T-helper 2 cell treated with Interferon-gamma antibody and Interleukin-4, amounts not matched to agents 5 μg/mL and 100 μg/mL, for 36 hours (primary cell): ENCODE measurements around the gene DMKN.
"Not testable (repeated sequence)": the region's sequence is repeated elsewhere in the genome, so short reads cannot be mapped to it uniquely, and the experiment has no call there.

Source experiments
- DNase-seq: peaks from one replicate; pipeline ENCODE4 v3.0.0; 2021; ENCODE audit warnings: low spot score
- H3K27ac Mint-ChIP-seq: one replicate; pipeline ENCODE4 v1.8.0; 2021; ENCODE audit warnings: mild to moderate bottlenecking, mixed read lengths
- H3K27me3 Mint-ChIP-seq: one replicate; pipeline ENCODE4 v1.8.0; 2021; ENCODE audit warnings: low read depth, mixed read lengths
- H3K36me3 Mint-ChIP-seq: one replicate; pipeline ENCODE4 v1.8.0; 2021; ENCODE audit warnings: low read depth, mixed read lengths
- H3K4me1 Mint-ChIP-seq: one replicate; pipeline ENCODE4 v1.8.0; 2021; ENCODE audit warnings: low read depth, mixed read lengths
- H3K4me3 Mint-ChIP-seq: one replicate; pipeline ENCODE4 v1.8.0; 2022; ENCODE audit warnings: mild to moderate bottlenecking, moderate library complexity, mixed read lengths
- H3K9me3 Mint-ChIP-seq: one replicate; pipeline ENCODE4 v1.8.0; 2021; ENCODE audit warnings: mixed read lengths

DMKN gene

DNA sequence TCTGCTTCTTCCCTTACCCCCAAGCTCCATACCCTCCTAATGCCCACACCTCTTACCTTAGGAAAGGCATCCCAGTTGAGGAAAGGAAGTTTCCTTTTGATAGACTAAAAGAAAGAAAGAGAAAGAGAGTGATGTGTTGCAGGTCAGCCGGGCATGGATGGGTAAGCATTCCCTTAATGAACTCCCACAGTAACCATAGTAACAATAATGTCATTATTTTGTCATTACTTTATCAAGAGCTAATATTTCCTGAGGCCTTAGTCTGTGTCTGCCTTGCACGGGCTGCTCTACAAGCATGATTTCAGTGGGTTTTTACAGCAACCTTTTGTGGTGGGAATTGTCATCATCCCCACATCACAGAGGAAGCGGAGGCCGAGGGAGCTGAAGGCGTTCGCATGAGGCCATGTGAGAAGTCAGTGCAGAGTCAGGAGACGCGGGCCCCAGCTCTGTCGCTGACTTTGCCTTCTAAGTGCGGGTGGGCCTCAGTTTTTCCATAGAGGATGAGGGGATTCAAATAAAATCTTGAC, 25.7 kb downstream of the DMKN start:
- DNase-seq = no peak
- no peak overlapping the region for H3K27ac Mint-ChIP-seq
- peaks cover 2% of the 10 kb centered on the region for H3K4me1 Mint-ChIP-seq
- no peak overlapping the region for H3K4me3 Mint-ChIP-seq
- H3K36me3 Mint-ChIP-seq = no peaks in the 10 kb centered on the region
- peaks cover 18% of the 10 kb centered on the region for H3K27me3 Mint-ChIP-seq
- no peaks in the 10 kb centered on the region for H3K9me3 Mint-ChIP-seq

DNA sequence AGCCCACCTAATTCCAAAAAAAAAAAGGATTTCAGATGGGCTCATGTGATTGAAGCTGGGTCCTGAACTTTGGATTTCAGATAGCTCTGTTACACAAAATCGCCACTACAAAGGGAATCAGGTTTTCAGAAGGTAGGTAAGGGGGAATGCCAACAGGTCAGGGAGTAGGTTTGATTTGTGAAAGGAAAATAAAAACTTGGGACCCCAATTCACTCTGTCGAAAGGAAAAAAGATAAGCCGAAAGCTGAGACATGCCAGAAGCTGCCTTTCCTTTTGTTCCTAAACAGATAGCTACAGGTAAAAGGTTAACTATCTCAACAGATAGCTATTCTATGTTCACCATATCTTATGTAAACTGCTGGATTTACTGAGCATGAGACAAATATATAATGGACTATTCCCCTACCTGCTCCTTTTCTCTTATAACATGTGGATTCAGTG, 27.2 kb downstream of the DMKN start:
- H3K27ac Mint-ChIP-seq = no peak overlapping the region
- no peak overlapping the region for H3K4me3 Mint-ChIP-seq
- H3K9me3 Mint-ChIP-seq = no peaks in the 10 kb centered on the region
- H3K27me3 Mint-ChIP-seq = peaks cover 8% of the 10 kb centered on the region
- peaks cover 2% of the 10 kb centered on the region for H3K4me1 Mint-ChIP-seq
- no peak for DNase-seq
- no peaks in the 10 kb centered on the region for H3K36me3 Mint-ChIP-seq

- DNase-seq = no peak
- H3K27ac Mint-ChIP-seq = no peak overlapping the region
- peaks cover 10% of the 10 kb centered on the region for H3K27me3 Mint-ChIP-seq
- H3K4me1 Mint-ChIP-seq = peaks cover 2% of the 10 kb centered on the region
- no peaks in the 10 kb centered on the region for H3K9me3 Mint-ChIP-seq
- no peak overlapping the region for H3K4me3 Mint-ChIP-seq
- H3K36me3 Mint-ChIP-seq = no peaks in the 10 kb centered on the region
These were observed 29.0 kb downstream of the DMKN start for GRCh38 chr19:35484252-35485036.

DNA sequence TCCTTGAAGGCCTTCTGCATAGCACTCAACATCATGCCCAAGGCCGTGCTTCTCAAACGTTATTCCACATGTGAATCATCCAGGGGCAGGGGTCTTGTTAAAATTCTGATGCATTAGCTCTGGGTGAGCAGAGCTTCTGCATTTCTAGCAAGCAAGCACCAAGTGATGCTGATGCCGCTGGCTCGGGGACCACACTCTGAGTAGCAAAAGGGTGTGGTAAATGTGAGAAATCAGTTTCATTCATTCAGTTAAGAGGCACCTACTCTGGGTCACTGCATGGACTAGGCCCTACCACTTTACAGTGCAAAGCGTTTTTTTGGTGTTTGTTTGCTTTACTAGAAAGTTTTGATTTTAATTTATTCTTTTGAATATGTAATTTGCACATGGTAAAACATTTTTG, 30.4 kb downstream of the DMKN start:
- Mint-ChIP-seq H3K4me3 (no peak overlapping the region), H3K27me3 (peaks cover 10% of the 10 kb centered on the region)

GRCh38 chr19:35478794-35479677, 34.4 kb downstream of the DMKN start:
- no peaks in the 10 kb centered on the region for H3K36me3 Mint-ChIP-seq
- DNase-seq = no peak
- no peak overlapping the region for H3K4me3 Mint-ChIP-seq
- H3K4me1 Mint-ChIP-seq = no peaks in the 10 kb centered on the region
- no peaks in the 10 kb centered on the region for H3K9me3 Mint-ChIP-seq
- no peak overlapping the region for H3K27ac Mint-ChIP-seq
- H3K27me3 Mint-ChIP-seq = peaks cover 11% of the 10 kb centered on the region

More for the DNA sequence above, 30.4 kb downstream of the DMKN start:
- Mint-ChIP-seq H3K27ac (no peak overlapping the region), H3K36me3 (no peaks in the 10 kb centered on the region), H3K9me3 (no peaks in the 10 kb centered on the region), H3K4me1 (peaks cover 2% of the 10 kb centered on the region)
- no peak for DNase-seq

DNA sequence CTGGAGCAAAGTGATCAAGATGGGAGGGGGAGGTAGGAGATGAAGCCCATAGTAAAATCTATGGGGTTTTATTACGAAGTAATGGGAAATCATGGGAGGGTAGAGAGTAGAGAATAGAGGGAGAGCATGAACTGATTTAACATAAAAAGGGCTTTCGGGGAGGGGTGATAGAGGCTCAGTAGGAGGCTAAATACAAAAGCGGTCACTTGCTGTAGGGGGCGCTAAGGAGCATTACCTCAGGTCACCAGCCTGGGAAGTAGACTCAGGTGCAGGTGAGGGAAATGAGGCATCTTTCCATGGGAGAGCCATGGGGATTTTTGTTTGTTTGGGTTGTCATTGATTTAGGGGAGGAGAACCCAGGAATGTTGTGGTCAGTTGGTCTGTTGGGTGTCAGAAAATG, 37.3 kb downstream of the DMKN start:
- no peak for DNase-seq
- H3K4me1 Mint-ChIP-seq = no peaks in the 10 kb centered on the region
- peaks cover 10% of the 10 kb centered on the region for H3K27me3 Mint-ChIP-seq

GRCh38 chr19:35474594-35474993, 38.9 kb downstream of the DMKN start:
- H3K9me3 Mint-ChIP-seq, DNase-seq, H3K36me3 Mint-ChIP-seq, H3K27me3 Mint-ChIP-seq, H3K4me1 Mint-ChIP-seq, H3K27ac Mint-ChIP-seq, H3K4me3 Mint-ChIP-seq: not testable (repeated sequence)

More for the DNA sequence above, 37.3 kb downstream of the DMKN start:
- Mint-ChIP-seq H3K9me3 (no peaks in the 10 kb centered on the region), H3K36me3 (no peaks in the 10 kb centered on the region), H3K27ac (no peak overlapping the region), H3K4me3 (no peak overlapping the region)

GRCh38 chr19:35474104-35474503, 39.3 kb downstream of the DMKN start:
- H3K4me1 Mint-ChIP-seq = no peaks in the 10 kb centered on the region
- H3K36me3 Mint-ChIP-seq = no peaks in the 10 kb centered on the region
- H3K4me3 Mint-ChIP-seq = no peak overlapping the region
- peaks cover 6% of the 10 kb centered on the region for H3K27me3 Mint-ChIP-seq
- no peak for DNase-seq
- no peak overlapping the region for H3K27ac Mint-ChIP-seq
- H3K9me3 Mint-ChIP-seq = no peaks in the 10 kb centered on the region

- Mint-ChIP-seq H3K27ac (no peak overlapping the region), H3K36me3 (no peaks in the 10 kb centered on the region), H3K27me3 (peaks cover 6% of the 10 kb centered on the region)
These were observed 41.5 kb downstream of the DMKN start for GRCh38 chr19:35471946-35472345.

GRCh38 chr19:35471075-35471474, 42.4 kb downstream of the DMKN start:
- H3K9me3 Mint-ChIP-seq, H3K27me3 Mint-ChIP-seq: not testable (repeated sequence)

More at GRCh38 chr19:35471946-35472345, 41.5 kb downstream of the DMKN start:
- Mint-ChIP-seq H3K4me1 (peaks cover 7% of the 10 kb centered on the region), H3K4me3 (no peak overlapping the region), H3K9me3 (no peaks in the 10 kb centered on the region)
- DNase-seq = no peak

DNA sequence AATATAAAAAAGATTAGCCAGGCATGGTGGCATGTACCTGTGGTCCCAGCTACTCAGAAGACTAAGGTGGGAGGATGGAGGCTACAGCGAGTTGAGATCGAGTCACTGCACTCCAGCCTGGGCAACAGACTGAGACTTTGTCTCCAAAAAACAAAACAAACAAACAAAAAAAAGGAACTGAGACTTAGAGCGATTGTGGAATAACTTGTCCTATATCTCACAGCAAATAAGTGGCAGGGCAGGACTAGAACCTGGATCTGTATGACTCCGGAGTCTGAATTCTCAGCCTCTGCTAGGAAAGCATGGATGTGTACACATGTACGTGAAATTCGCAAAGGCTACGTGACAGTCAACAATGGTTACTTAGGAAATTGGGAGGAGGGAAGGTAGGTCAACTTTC, 43.3 kb downstream of the DMKN start:
- Mint-ChIP-seq H3K27me3 (peaks cover 4% of the 10 kb centered on the region), H3K27ac (no peak overlapping the region), H3K4me3 (no peak overlapping the region), H3K4me1 (peaks cover 14% of the 10 kb centered on the region), H3K9me3 (no peaks in the 10 kb centered on the region), H3K36me3 (no peaks in the 10 kb centered on the region)
- DNase-seq = no peak

More at GRCh38 chr19:35471075-35471474, 42.4 kb downstream of the DMKN start:
- not testable (repeated sequence) for H3K36me3 Mint-ChIP-seq, DNase-seq, H3K4me3 Mint-ChIP-seq, H3K27ac Mint-ChIP-seq
- peaks cover 10% of the 10 kb centered on the region for H3K4me1 Mint-ChIP-seq

- DNase-seq = peak; percentile 64
- H3K9me3 Mint-ChIP-seq = no peaks in the 10 kb centered on the region
- H3K36me3 Mint-ChIP-seq = no peaks in the 10 kb centered on the region
- H3K4me3 Mint-ChIP-seq = no peak overlapping the region
- peaks cover 4% of the 10 kb centered on the region for H3K27me3 Mint-ChIP-seq
- no peak overlapping the region for H3K27ac Mint-ChIP-seq
- H3K4me1 Mint-ChIP-seq = peaks cover 20% of the 10 kb centered on the region
These were observed 44.8 kb downstream of the DMKN start for GRCh38 chr19:35468637-35469036.

- Mint-ChIP-seq H3K36me3 (no peaks in the 10 kb centered on the region), H3K27ac (no peak overlapping the region), H3K4me3 (no peak overlapping the region), H3K9me3 (no peaks in the 10 kb centered on the region), H3K4me1 (peaks cover 33% of the 10 kb centered on the region), H3K27me3 (peaks cover 4% of the 10 kb centered on the region)
- no peak for DNase-seq
These were observed 47.2 kb downstream of the DMKN start for GRCh38 chr19:35466259-35466658.

- DNase-seq, H3K27me3 Mint-ChIP-seq, H3K9me3 Mint-ChIP-seq, H3K36me3 Mint-ChIP-seq: not testable (repeated sequence)
- peak overlapping the region; percentile 87 for H3K4me3 Mint-ChIP-seq
- H3K27ac Mint-ChIP-seq = peak overlapping the region; percentile 96
- H3K4me1 Mint-ChIP-seq = peaks cover 50% of the 10 kb centered on the region
These were observed 50.5 kb downstream of the DMKN start for GRCh38 chr19:35462956-35463355.
